Fibroblast of lung (primary cell): Measurements from ENCODE around the gene ADI1. TPM values are rescaled to one million over a fixed set of nuclear protein-coding genes. Genes with fewer than 3 reads are reported as not detected.
"Not testable (repeated sequence)": the region's sequence is repeated elsewhere in the genome, so short reads cannot be mapped to it uniquely, and the experiment has no call there.

Experiments
- DNase-seq, 2 donors: peaks; one replicate each; pipeline versions ENCODE4 v3.0.0 to v3.0.0-alpha.2; 2010; ENCODE audit warnings: low read depth in 2 of 2
- H2AFZ ChIP-seq: 2 replicates; pipeline ENCODE4 v1.5.1; 2012; ENCODE audit warnings: low read length, control low read depth, inconsistent platforms
- H3K27ac ChIP-seq: 2 replicates; pipeline ENCODE4 v1.5.1; 2011; ENCODE audit warnings: low read length, control low read depth; ENCODE audit not compliant: insufficient read depth
- H3K27me3 ChIP-seq: 2 replicates; pipeline ENCODE4 v1.5.1; 2011; ENCODE audit warnings: mild to moderate bottlenecking, low read length; ENCODE audit not compliant: control insufficient read depth, insufficient read depth
- H3K36me3 ChIP-seq: 2 replicates; pipeline ENCODE4 v1.5.1; 2011; ENCODE audit warnings: low read length; ENCODE audit not compliant: control insufficient read depth, insufficient read depth
- H3K4me1 ChIP-seq: 2 replicates; pipeline ENCODE4 v1.5.1; 2011; ENCODE audit warnings: low read length; ENCODE audit not compliant: control insufficient read depth, insufficient read depth; ENCODE audit errors: extremely low read depth
- H3K4me2 ChIP-seq: 2 replicates; pipeline ENCODE4 v1.5.1; 2011; ENCODE audit warnings: low read length, control low read depth; ENCODE audit not compliant: insufficient read depth; ENCODE audit errors: extremely low read depth
- H3K4me3 ChIP-seq, 4 experiments: fragments of 200-600 bp in 1 of 4; sonication (generic) in 1 of 4; replicated peaks in 1 of 4; 2 replicates each; pipeline ENCODE4 v1.5.1; 2011 to 2016; ENCODE audit warnings: low read length in 4 of 4, low read depth in 3 of 4, mild to moderate bottlenecking in 3 of 4, control low read depth in 2 of 4, inconsistent platforms in 1 of 4, mixed read lengths in 1 of 4; ENCODE audit not compliant: insufficient read depth in 1 of 4; ENCODE audit errors: control extremely low read depth in 1 of 4
- H3K79me2 ChIP-seq: 2 replicates; pipeline ENCODE4 v1.5.1; 2012; ENCODE audit warnings: mild to moderate bottlenecking, low read length, inconsistent platforms; ENCODE audit not compliant: control insufficient read depth, insufficient read depth
- H3K9ac ChIP-seq: 2 replicates; pipeline ENCODE4 v1.5.1; 2011; ENCODE audit warnings: mild to moderate bottlenecking, low read length, control low read depth; ENCODE audit not compliant: insufficient read depth
- H3K9me3 ChIP-seq: 2 replicates; pipeline ENCODE4 v1.5.1; 2012; ENCODE audit warnings: low read depth, low read length; ENCODE audit not compliant: control insufficient read depth, insufficient read depth
- H4K20me1 ChIP-seq: 2 replicates; pipeline ENCODE4 v1.5.1; 2011; ENCODE audit warnings: low read length; ENCODE audit not compliant: control insufficient read depth, insufficient read depth; ENCODE audit errors: extremely low read depth
- CTCF ChIP-seq, 2 donors: IDR thresholded peaks in 1 of 2; conservative IDR thresholded peaks in 1 of 2; 1 replicate in 1 of 2; 2 replicates in 1 of 2; pipeline ENCODE4 v1.5.1; 2011 to 2012; ENCODE audit warnings: low read length in 2 of 2, control low read depth in 1 of 2, inconsistent platforms in 1 of 2, low read depth in 1 of 2, mild to moderate bottlenecking in 1 of 2
- EZH2 ChIP-seq: IDR thresholded peaks from 2 replicates; pipeline ENCODE4 v1.5.1; 2012; ENCODE audit warnings: low read length, control low read depth, mild to moderate bottlenecking; ENCODE audit errors: missing control alignments
- polyA plus RNA-seq, 2 donors: library from polyadenylated mRNA; depleted of rRNA in 1 of 2; stranded (reverse) in 1 of 2; unstranded in 1 of 2; fragments of >200 nt; gene quantifications; 2 replicates each; pipeline ENCODE4 v1.2.1, GENCODE V29; 2011 to 2012; ENCODE audit warnings: missing spikeins in 1 of 2
- total RNA-seq: library from RNA; depleted of rRNA; stranded (reverse); fragments of >200 nt; gene quantifications from 2 replicates; pipeline ENCODE4 v1.2.1, GENCODE V29; 2014

ADI1 gene
- total and polyA plus RNA-seq, 2 donors (not counting 1 experiment from before 2014, with no cell fraction given), result 41.9 to 69.3 TPM

GRCh38 chr2:3494984-3495666 is 24.2 kb downstream of the ADI1 start:
- H3K9ac ChIP-seq, result no peak overlapping the region
- H3K27me3 ChIP-seq, result no peaks in the 10 kb centered on the region
- H2AFZ ChIP-seq, result no peak overlapping the region
- TF ChIP-seq CTCF (conservative IDR thresholded peaks at IDR 0.05 in 1 of 2, IDR thresholded peaks at IDR 0.05 in 1 of 2; ENCODE audit: low read depth in 1 of 2, low read length in 2 of 2) (no peak), EZH2 (no peak)
- H3K4me3 ChIP-seq, result no peak overlapping the region
- H3K36me3 ChIP-seq, result peaks cover 8% of the 10 kb centered on the region
- peaks cover 2% of the 10 kb centered on the region for H3K4me1 ChIP-seq
- H3K9me3 ChIP-seq, result no peaks in the 10 kb centered on the region
- no peak for DNase-seq
- H3K4me2 ChIP-seq, result no peak overlapping the region
- no peaks in the 10 kb centered on the region for H3K79me2 ChIP-seq
- H3K27ac ChIP-seq, result no peak overlapping the region
- no peaks in the 10 kb centered on the region for H4K20me1 ChIP-seq

GRCh38 chr2:3493615-3494007 is 25.7 kb downstream of the ADI1 start:
- no peak for TF ChIP-seq EZH2
- TF ChIP-seq CTCF (conservative IDR thresholded peaks at IDR 0.05 in 1 of 2, IDR thresholded peaks at IDR 0.05 in 1 of 2; ENCODE audit: low read depth in 1 of 2, low read length in 2 of 2), result no peak
- no peaks in the 10 kb centered on the region for H3K27me3 ChIP-seq
- no peak overlapping the region for H2AFZ ChIP-seq
- H3K9ac ChIP-seq, result no peak overlapping the region
- no peak overlapping the region for H3K27ac ChIP-seq
- H3K4me1 ChIP-seq, result peaks cover 2% of the 10 kb centered on the region
- H3K36me3 ChIP-seq, result peaks cover 6% of the 10 kb centered on the region
- peak; percentile 57 to 82 for DNase-seq
- H3K9me3 ChIP-seq, result no peaks in the 10 kb centered on the region
- H3K79me2 ChIP-seq, result no peaks in the 10 kb centered on the region
- H4K20me1 ChIP-seq, result no peaks in the 10 kb centered on the region
- peak overlapping the region; percentile 59 for H3K4me2 ChIP-seq
- H3K4me3 ChIP-seq, result peak overlapping the region in 1 of 4 experiments; percentile 21

- H3K36me3 ChIP-seq, result peaks cover 3% of the 10 kb centered on the region
- no peaks in the 10 kb centered on the region for H4K20me1 ChIP-seq
- H3K9ac ChIP-seq, result no peak overlapping the region
- peaks cover 2% of the 10 kb centered on the region for H3K4me1 ChIP-seq
- H3K27me3 ChIP-seq, result no peaks in the 10 kb centered on the region
- H3K27ac ChIP-seq, result no peak overlapping the region
- no peak overlapping the region for H2AFZ ChIP-seq
- no peaks in the 10 kb centered on the region for H3K79me2 ChIP-seq
- peak overlapping the region in 1 of 4 experiments; percentile 15 for H3K4me3 ChIP-seq
- TF ChIP-seq CTCF (conservative IDR thresholded peaks at IDR 0.05 in 1 of 2, IDR thresholded peaks at IDR 0.05 in 1 of 2; ENCODE audit: low read depth in 1 of 2, low read length in 2 of 2), result no peak
- H3K4me2 ChIP-seq, result peak overlapping the region; percentile 59
- H3K9me3 ChIP-seq, result no peaks in the 10 kb centered on the region
- peak; percentile 86 to 98 for DNase-seq
Measured at GRCh38 chr2:3492951-3493614, 26.2 kb downstream of the ADI1 start.

GRCh38 chr2:3492475-3492787 is 26.9 kb downstream of the ADI1 start:
- not testable (repeated sequence) for H3K4me1 ChIP-seq, H3K36me3 ChIP-seq, H3K9me3 ChIP-seq, H3K27me3 ChIP-seq, H3K4me3 ChIP-seq, DNase-seq, H2AFZ ChIP-seq, H4K20me1 ChIP-seq, H3K9ac ChIP-seq, H3K79me2 ChIP-seq, H3K27ac ChIP-seq, H3K4me2 ChIP-seq
